Upper lobe of right lung (tissue), 1 donor: Measurements from ENCODE around the gene SLC41A3. TPM values are rescaled to one million over a fixed set of nuclear protein-coding genes. Genes with fewer than 3 reads are reported as not detected.
"Not testable (repeated sequence)": the region's sequence is repeated elsewhere in the genome, so short reads cannot be mapped to it uniquely, and the experiment has no call there.

Experiments
- ATAC-seq: fragments of 200-7000 bp; cut with Tn5 transposase; one replicate; pipeline ENCODE4 v1.9.1; 2020; ENCODE audit warnings: mild to moderate bottlenecking, moderate library complexity
- DNase-seq: peaks from one replicate; pipeline ENCODE4 v3.0.0-alpha.2; 2020
- H3K27ac ChIP-seq: fragments of 200-600 bp; one replicate; pipeline ENCODE4 v1.8.0; 2022
- H3K27me3 ChIP-seq: fragments of 200-600 bp; one replicate; pipeline ENCODE4 v1.8.0; 2022; ENCODE audit warnings: mild to moderate bottlenecking
- H3K36me3 ChIP-seq: fragments of 200-600 bp; one replicate; pipeline ENCODE4 v1.8.0; 2022
- H3K4me1 ChIP-seq: fragments of 200-600 bp; one replicate; pipeline ENCODE4 v1.8.0; 2022
- H3K4me3 ChIP-seq: fragments of 200-600 bp; one replicate; pipeline ENCODE4 v1.8.0; 2022; ENCODE audit warnings: mild to moderate bottlenecking
- H3K9me3 ChIP-seq: fragments of 200-600 bp; one replicate; pipeline ENCODE4 v1.8.0; 2022
- intact Hi-C: fragments of 100-400 bp; cut with DNase I; formaldehyde crosslinking; loops from one replicate; pipeline ENCODE4 v1.11.0; 2022
- total RNA-seq: library from RNA; stranded (reverse); fragmentation: NEBNext Ultra II Directional; extraction: Animal tissue kit (Norgen Biotek cat#: 25700); gene quantifications from one replicate; pipeline ENCODE4 v1.2.1, GENCODE V29; 2021
- TF ChIP-seq, protein P1 (sequence below): fragments of 200-600 bp; IDR thresholded peaks from one replicate; pipeline ENCODE4 v1.8.0; 2022; ENCODE audit warnings: antibody characterized with exemption
- donor health status: DM: no; HTN: yes; CAD: no; lungs with severe emphysema.

SLC41A3 gene
- total RNA-seq, 1 donor from 2014 or later: 30.8 TPM

DNA sequence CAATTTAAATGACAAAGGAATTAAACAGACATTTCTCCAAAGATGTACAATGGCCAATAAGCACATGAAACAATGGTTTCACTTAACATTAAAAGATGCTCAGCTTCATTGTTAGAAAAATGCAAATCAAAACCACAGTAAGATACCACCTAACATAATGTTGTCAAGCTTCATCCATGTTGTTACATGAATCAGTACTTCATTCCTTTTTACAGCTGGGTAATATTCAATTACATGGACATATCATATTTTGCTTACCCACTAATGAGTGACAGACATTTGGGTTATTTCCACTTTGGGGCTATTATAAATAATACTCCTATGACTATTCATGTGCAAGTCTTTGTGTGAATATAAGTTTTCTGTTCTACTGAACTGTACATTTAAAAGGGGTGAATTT is 7.8 kb downstream of the SLC41A3 start:
- no peaks in the 10 kb centered on the region for H3K4me1 ChIP-seq
- H3K27me3 ChIP-seq: no peaks in the 10 kb centered on the region
- intact Hi-C loops: no loop called here
- no peaks in the 10 kb centered on the region for H3K9me3 ChIP-seq
- no peak for DNase-seq
- no peak overlapping the region for H3K27ac ChIP-seq
- TF ChIP-seq, protein P1, sequence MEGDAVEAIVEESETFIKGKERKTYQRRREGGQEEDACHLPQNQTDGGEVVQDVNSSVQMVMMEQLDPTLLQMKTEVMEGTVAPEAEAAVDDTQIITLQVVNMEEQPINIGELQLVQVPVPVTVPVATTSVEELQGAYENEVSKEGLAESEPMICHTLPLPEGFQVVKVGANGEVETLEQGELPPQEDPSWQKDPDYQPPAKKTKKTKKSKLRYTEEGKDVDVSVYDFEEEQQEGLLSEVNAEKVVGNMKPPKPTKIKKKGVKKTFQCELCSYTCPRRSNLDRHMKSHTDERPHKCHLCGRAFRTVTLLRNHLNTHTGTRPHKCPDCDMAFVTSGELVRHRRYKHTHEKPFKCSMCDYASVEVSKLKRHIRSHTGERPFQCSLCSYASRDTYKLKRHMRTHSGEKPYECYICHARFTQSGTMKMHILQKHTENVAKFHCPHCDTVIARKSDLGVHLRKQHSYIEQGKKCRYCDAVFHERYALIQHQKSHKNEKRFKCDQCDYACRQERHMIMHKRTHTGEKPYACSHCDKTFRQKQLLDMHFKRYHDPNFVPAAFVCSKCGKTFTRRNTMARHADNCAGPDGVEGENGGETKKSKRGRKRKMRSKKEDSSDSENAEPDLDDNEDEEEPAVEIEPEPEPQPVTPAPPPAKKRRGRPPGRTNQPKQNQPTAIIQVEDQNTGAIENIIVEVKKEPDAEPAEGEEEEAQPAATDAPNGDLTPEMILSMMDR: no peak
- no peak overlapping the region for H3K4me3 ChIP-seq
- no peaks in the 10 kb centered on the region for H3K36me3 ChIP-seq
- ATAC-seq: no peak

DNA sequence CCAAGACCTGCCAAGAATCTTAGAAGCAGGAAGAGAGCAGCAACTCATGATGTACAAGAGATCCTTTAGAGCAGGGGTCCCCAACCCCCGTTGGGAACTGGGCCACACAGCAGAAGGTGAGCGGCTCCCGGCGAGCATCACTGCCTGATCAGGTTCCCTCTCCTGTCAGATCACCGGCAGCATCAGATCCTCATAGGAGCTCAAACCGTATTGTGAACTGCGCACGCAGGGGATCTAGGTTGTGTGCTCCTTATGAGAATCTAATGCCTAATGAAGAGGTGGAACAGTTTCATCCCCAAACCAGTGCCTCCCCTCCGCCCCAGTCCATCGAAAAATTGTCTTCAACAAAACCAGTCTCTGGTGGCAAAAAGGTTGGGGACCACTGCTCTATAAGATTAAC is 13.8 kb downstream of the SLC41A3 start:
- TF ChIP-seq, protein P1: no peak
- Histone ChIP-seq H3K4me1 (no peaks in the 10 kb centered on the region), H3K27ac (no peak overlapping the region), H3K4me3 (no peak overlapping the region), H3K9me3 (no peaks in the 10 kb centered on the region), H3K27me3 (no peaks in the 10 kb centered on the region), H3K36me3 (peaks cover 5% of the 10 kb centered on the region)
- DNase-seq: no peak
- intact Hi-C loops: no loop called here
- ATAC-seq: no peak

DNA sequence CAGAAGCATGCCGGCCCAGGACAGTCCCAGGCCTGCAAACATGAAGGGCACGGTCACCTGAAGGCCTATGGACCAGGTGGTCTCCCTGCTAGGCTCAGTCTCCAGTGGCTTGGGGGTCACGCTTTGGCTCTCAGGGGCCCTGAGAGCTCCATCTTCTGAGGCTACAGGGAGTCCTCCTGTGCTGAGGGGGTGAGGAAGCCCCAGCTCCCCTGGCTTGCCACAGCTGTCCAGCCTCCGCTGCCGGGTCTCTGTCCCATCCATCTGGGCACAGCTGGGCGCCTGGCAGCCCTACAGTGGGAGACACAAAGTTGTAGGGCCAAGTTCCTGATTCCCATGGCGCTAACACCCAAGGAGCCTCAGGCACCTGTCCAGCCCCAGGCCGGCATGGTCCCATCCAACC is 16.0 kb downstream of the SLC41A3 start:
- H3K9me3 ChIP-seq: no peaks in the 10 kb centered on the region
- no peak overlapping the region for H3K27ac ChIP-seq
- DNase-seq (no peak), ATAC-seq (no peak)
- intact Hi-C loops: no loop called here
- no peaks in the 10 kb centered on the region for H3K27me3 ChIP-seq
- TF ChIP-seq, protein P1: no peak
- H3K4me3 ChIP-seq: no peak overlapping the region
- H3K4me1 ChIP-seq: no peaks in the 10 kb centered on the region
- H3K36me3 ChIP-seq: peaks cover 5% of the 10 kb centered on the region

DNA sequence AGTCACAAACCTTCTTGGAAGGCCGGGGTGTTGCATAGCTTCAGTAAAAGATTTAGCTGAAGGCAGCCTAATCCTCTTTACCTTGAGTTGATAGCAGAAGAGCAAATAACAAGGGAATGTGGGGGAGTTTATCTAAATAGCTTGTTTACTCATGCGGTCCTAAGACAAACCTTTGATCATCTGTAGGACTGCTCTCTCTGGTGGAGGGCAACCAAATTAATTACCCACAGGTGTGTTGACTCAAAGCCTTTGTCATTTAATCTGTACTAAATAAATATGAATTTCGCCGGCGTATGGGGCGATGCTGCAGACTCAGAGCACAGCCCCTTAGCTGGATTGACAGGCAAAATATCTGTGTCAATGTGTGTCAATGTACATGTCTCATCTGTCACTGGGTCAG is 17.2 kb downstream of the SLC41A3 start:
- DNase-seq, H3K36me3 ChIP-seq, intact Hi-C loops, H3K9me3 ChIP-seq, H3K27ac ChIP-seq, H3K27me3 ChIP-seq, H3K4me3 ChIP-seq, ATAC-seq, H3K4me1 ChIP-seq: not testable (repeated sequence)

DNA sequence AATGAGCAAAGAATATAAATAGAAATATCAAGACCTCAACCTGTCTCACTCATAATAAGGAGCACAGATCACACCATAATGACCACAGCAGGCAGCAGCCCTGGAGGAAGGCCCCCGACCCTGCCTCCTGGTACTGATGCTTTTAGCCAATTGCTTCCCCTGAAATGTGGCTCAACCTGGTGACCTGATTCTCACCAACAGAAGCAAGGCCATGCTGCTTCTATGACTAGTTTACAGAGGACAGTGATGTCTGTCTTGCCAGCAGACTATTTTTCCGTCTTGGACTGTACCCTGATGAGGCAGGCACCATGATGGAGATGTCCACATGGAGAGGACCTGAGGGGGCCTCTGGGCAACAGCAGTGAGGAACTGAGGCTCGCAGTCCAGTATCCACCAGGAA is 18.0 kb downstream of the SLC41A3 start:
- no peak for DNase-seq

DNA sequence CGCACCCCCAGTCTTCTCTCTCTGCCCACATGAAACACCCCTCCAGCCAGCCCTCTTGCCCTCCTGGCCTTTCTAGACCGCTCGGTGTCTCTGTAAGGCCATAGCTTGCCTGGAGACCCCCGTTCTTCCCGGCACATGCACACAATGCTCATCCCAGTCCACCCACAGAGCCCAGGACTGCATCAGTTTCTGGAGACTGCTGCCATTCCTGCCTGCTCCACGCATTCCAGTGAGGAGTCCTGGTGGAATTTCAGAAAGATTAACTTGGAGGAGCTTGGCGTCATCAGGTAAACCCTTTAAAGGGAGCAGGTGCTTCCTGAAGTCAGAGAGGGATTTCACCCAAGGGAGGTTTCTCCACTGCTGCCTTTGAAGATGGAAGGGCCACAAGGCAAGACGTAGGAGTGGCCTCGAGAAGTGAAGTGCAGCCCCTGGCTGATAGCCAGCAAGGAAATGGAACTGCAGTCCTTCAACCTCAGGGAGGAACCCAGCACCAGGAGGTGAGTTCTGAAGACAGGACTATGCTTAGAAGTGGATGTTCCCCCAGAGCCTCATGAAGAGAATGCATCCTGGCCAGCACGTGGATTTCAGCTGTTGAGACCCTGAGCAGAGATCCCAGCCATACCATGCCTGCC is 19.2 kb downstream of the SLC41A3 start:
- TF ChIP-seq, protein P1: no peak

More for the DNA sequence above, 18.0 kb downstream of the SLC41A3 start:
- no peak overlapping the region for H3K4me3 ChIP-seq
- peaks cover 5% of the 10 kb centered on the region for H3K36me3 ChIP-seq
- no peak overlapping the region for H3K27ac ChIP-seq
- no peak for ATAC-seq
- intact Hi-C loops: no loop called here
- H3K9me3 ChIP-seq: no peaks in the 10 kb centered on the region
- no peaks in the 10 kb centered on the region for H3K4me1 ChIP-seq
- no peaks in the 10 kb centered on the region for H3K27me3 ChIP-seq
- TF ChIP-seq, protein P1: no peak

More for the DNA sequence above, 19.2 kb downstream of the SLC41A3 start:
- Histone ChIP-seq H3K36me3 (peaks cover 5% of the 10 kb centered on the region), H3K9me3 (no peaks in the 10 kb centered on the region), H3K27me3 (no peaks in the 10 kb centered on the region), H3K4me1 (no peaks in the 10 kb centered on the region), H3K4me3 (no peak overlapping the region), H3K27ac (no peak overlapping the region)
- intact Hi-C loops: no loop called here
- ATAC-seq (peak; percentile 56), DNase-seq (no peak)
